GM23248 (cell line): Measurements from ENCODE around the gene KRT80. TPM values are rescaled to one million over a fixed set of nuclear protein-coding genes. Genes with fewer than 3 reads are reported as not detected.

Experiments
- DNase-seq: peaks from one replicate; pipeline ENCODE4 v3.0.0-alpha.2; 2015
- H2AFZ ChIP-seq: fragments of 200-600 bp; sonication (generic); 2 replicates; pipeline ENCODE4 v1.6.1; 2016; ENCODE audit warnings: antibody characterized with exemption
- H3F3A ChIP-seq: fragments of 200-600 bp; sonication (generic); 2 replicates; pipeline ENCODE4 v1.6.1; 2016; ENCODE audit warnings: mild to moderate bottlenecking, antibody characterized with exemption, mixed run types; ENCODE audit not compliant: insufficient read depth
- H3K27ac ChIP-seq: fragments of 200-600 bp; sonication (generic); 2 replicates; pipeline ENCODE4 v1.5.1; 2016; ENCODE audit warnings: mild to moderate bottlenecking
- H3K27me3 ChIP-seq: fragments of 200-600 bp; sonication (generic); replicated peaks from 2 replicates; pipeline ENCODE4 v1.6.1; 2016; ENCODE audit warnings: mild to moderate bottlenecking; ENCODE audit not compliant: insufficient read depth
- H3K36me3 ChIP-seq: fragments of 200-600 bp; sonication (generic); 2 replicates; pipeline ENCODE4 v1.6.1; 2016; ENCODE audit warnings: low read depth, mild to moderate bottlenecking
- H3K4me1 ChIP-seq: fragments of 200-600 bp; sonication (generic); 2 replicates; pipeline ENCODE4 v1.6.1; 2016; ENCODE audit warnings: mild to moderate bottlenecking; ENCODE audit not compliant: insufficient read depth
- H3K4me2 ChIP-seq: fragments of 200-600 bp; sonication (generic); one replicate; pipeline ENCODE4 v1.6.1; 2016; ENCODE audit warnings: mild to moderate bottlenecking; ENCODE audit not compliant: unreplicated experiment
- H3K4me3 ChIP-seq: fragments of 200-600 bp; sonication (generic); 2 replicates; pipeline ENCODE4 v1.5.1; 2016; ENCODE audit warnings: mild to moderate bottlenecking
- H3K79me2 ChIP-seq: fragments of 200-600 bp; sonication (generic); 2 replicates; pipeline ENCODE4 v1.6.1; 2016; ENCODE audit warnings: mild to moderate bottlenecking; ENCODE audit not compliant: insufficient read depth
- H3K9ac ChIP-seq: fragments of 200-600 bp; sonication (generic); 2 replicates; pipeline ENCODE4 v1.6.1; 2016; ENCODE audit warnings: mild to moderate bottlenecking
- H3K9me2 ChIP-seq: fragments of 200-600 bp; sonication (generic); 2 replicates; pipeline ENCODE4 v1.6.1; 2016; ENCODE audit warnings: mixed run types, mild to moderate bottlenecking, moderate library complexity; ENCODE audit not compliant: insufficient read depth
- H3K9me3 ChIP-seq: fragments of 200-600 bp; sonication (generic); one replicate; pipeline ENCODE4 v1.6.1; 2017; ENCODE audit warnings: low read depth
- H4K20me1 ChIP-seq: fragments of 200-600 bp; sonication (generic); 2 replicates; pipeline ENCODE4 v1.6.0; 2016; ENCODE audit not compliant: insufficient read depth
- EZH2 ChIP-seq: fragments of 200-600 bp; sonication (generic); IDR thresholded peaks from 2 replicates; pipeline ENCODE4 v1.6.1; 2018; ENCODE audit warnings: antibody characterized with exemption, mild to moderate bottlenecking; ENCODE audit not compliant: insufficient read depth, poor library complexity, severe bottlenecking
- EZH2phosphoT487 ChIP-seq: fragments of 200-600 bp; sonication (generic); IDR thresholded peaks from 2 replicates; pipeline ENCODE4 v1.6.1; 2018; ENCODE audit warnings: antibody characterized with exemption, moderate library complexity, mild to moderate bottlenecking, low read depth; ENCODE audit not compliant: insufficient read depth
- WGBS, 2 experiments: methylation state at CpG; one replicate each; pipeline ENCODE4 v1.1.6; 2015 to 2017; ENCODE audit warnings: low lambda C conversion rate in 2 of 2, low coverage in 1 of 2; ENCODE audit errors: missing lambda C conversion rate in 2 of 2; 5-methylcytosine and 5-hydroxymethylcytosine counted together
- in situ Hi-C: fragments of 300-500 bp; cut with MboI; formaldehyde crosslinking; loops from 2 replicates; pipeline ENCODE4 v1.15.0; 2020
- polyA plus RNA-seq: library from polyadenylated mRNA; unstranded; fragments of >200 nt; fragmentation: Nextera tagmentation; extraction: Ambion mirVana; gene quantifications from 2 replicates; pipeline ENCODE4 v1.2.1, GENCODE V29; 2016
- total RNA-seq: library from RNA; depleted of rRNA; stranded (reverse); fragments of >200 nt; shearing (Covaris generic); gene quantifications from 2 replicates; pipeline ENCODE4 v1.2.3, GENCODE V29; 2014

Gene KRT80
- total and polyA plus RNA-seq, 2 experiments from 2014 or later: 0.65 to 1.3 TPM

DNA sequence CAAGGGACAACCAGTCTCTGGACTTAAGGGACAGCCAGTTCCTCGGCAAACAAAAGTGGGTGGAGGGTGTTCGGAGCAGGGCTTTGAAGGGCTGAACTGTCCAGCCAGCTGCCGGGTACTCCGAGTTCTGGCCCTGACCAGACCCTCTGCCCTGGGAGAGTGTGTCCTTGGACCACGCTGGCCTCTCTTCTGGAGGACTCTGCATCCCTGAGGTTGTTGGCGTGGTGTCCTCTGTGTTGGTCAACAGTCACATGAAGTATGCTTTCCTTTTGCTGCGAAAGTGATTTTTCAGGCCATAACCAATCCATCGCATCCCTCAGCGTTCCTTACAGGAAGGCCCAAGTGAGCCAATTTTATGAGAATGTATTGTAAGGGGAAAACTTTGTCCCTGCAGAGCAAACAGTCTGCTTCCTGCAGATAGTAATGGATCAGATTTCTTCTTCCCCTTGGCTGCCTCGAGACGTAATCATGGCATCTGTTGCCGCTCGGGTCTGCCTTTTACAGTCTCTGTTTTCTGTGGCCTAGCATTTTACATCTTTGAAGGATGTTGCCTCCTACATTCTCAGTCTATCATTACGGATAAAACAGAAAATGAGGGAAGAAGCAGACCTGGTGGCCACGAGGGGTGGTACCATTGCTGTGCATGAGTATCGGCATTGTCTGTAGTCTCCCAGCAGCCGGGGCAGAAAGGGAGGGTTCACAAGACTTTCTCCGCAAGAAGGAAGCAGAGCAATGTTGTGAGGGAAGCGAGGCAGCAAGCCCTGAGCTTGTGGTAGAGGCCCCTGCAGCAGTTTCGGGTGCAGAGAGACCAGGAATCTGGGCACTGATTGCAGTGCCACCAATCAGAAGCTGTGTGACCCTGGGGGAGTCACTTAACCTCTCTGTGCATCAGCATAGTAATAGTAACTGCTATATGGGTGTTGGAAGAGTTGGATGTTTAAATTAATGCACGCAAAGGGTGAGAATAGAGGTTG is 64.9 kb downstream of the KRT80 start:
- Histone ChIP-seq H4K20me1 (no peaks in the 10 kb centered on the region), H3K27me3 (no peaks in the 10 kb centered on the region; the same call in 1 of the 2 replicates), H3K9ac (no peak overlapping the region), H3K4me1 (no peaks in the 10 kb centered on the region), H3K4me3 (no peak overlapping the region), H3F3A (no peaks in the 10 kb centered on the region), H3K36me3 (no peaks in the 10 kb centered on the region), H2AFZ (no peak overlapping the region), H3K9me3 (no peaks in the 10 kb centered on the region), H3K9me2 (no peaks in the 10 kb centered on the region), H3K4me2 (no peak overlapping the region), H3K79me2 (no peaks in the 10 kb centered on the region), H3K27ac (no peak overlapping the region)
- in situ Hi-C loops: no loop called here
- TF ChIP-seq EZH2phosphoT487 (no peak), EZH2 (no peak)
- no peak for DNase-seq
- 72 to 74% methylated on average over 21 of the region's 21 CpGs for WGBS, 2 experiments

DNA sequence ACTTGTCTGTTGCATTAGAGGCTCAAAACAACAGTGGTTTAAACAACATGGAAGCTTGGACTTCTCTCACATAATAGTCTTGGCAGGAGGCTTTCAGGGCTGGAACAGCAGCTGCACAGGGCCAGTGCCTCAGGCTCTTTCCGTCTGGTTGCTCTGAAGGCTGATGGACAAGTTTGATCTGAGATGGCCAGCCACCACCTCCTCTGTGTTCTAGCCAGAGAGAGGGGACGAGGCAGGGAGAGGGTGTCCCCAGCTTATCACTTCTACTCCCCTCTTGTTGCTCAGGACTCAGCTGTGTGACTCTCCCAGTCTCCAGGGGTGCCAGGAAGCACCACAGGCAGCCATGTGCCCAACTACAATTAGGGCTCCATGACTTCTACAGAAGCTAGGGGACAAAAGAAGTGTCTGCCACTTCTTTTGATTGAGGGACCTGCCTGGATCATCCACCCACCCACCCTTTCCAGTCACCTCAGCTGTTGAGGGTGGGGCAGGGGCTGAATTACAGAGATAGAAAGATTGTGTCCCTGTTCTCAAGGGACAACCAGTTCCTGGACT is 65.7 kb downstream of the KRT80 start:
- in situ Hi-C loops: no loop called here
- H4K20me1 ChIP-seq: no peaks in the 10 kb centered on the region
- H3K27me3 ChIP-seq: no peaks in the 10 kb centered on the region; the same call in 1 of the 2 replicates
- H3K9ac ChIP-seq: no peak overlapping the region
- H3K79me2 ChIP-seq: no peaks in the 10 kb centered on the region
- no peak overlapping the region for H3K27ac ChIP-seq
- H3K4me1 ChIP-seq: no peaks in the 10 kb centered on the region
- no peak overlapping the region for H2AFZ ChIP-seq
- no peak overlapping the region for H3K4me3 ChIP-seq
- 22 to 46% methylated on average over 2 of the region's 2 CpGs for WGBS, 2 experiments
- H3K9me2 ChIP-seq: no peaks in the 10 kb centered on the region
- H3K9me3 ChIP-seq: no peaks in the 10 kb centered on the region
- DNase-seq: no peak
- H3K36me3 ChIP-seq: no peaks in the 10 kb centered on the region
- TF ChIP-seq EZH2 (no peak), EZH2phosphoT487 (no peak)
- H3F3A ChIP-seq: no peaks in the 10 kb centered on the region
- no peak overlapping the region for H3K4me2 ChIP-seq

DNA sequence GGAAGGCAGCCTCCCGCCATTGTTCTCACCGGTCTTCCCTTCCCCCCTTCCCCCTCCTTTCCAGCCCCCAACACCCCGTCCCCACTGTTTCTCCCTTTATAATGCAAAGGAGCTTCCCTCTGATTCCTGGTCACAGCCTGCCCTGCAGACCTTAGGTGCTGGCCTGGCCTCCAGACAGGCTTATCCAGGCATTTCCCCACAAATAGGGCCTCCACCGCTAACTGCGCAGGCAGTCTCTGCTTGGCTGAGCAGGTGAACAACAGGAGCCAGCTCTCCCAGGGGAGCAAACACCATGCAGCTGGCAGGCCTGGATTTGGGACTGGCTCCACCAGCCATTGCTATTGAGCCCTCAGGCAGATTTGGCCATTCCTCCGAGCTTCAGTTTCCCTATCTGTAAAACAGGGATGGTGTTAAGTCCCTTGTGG is 66.3 kb downstream of the KRT80 start:
- TF ChIP-seq EZH2 (no peak), EZH2phosphoT487 (no peak)
- H3K27me3 ChIP-seq: no peaks in the 10 kb centered on the region; the same call in 1 of the 2 replicates
- H3K79me2 ChIP-seq: no peaks in the 10 kb centered on the region
- no peaks in the 10 kb centered on the region for H3K36me3 ChIP-seq
- no peak overlapping the region for H3K9ac ChIP-seq
- no peaks in the 10 kb centered on the region for H4K20me1 ChIP-seq
- H3K9me2 ChIP-seq: no peaks in the 10 kb centered on the region
- H3K4me1 ChIP-seq: no peaks in the 10 kb centered on the region
- H3K4me3 ChIP-seq: no peak overlapping the region
- H3K4me2 ChIP-seq: no peak overlapping the region
- in situ Hi-C loops: no loop called here
- no peak overlapping the region for H2AFZ ChIP-seq
- H3K9me3 ChIP-seq: no peaks in the 10 kb centered on the region
- no peak overlapping the region for H3K27ac ChIP-seq
- 84 to 92% methylated on average over 3 to 6 of the region's 6 CpGs for WGBS, 2 experiments
- DNase-seq: no peak
- H3F3A ChIP-seq: no peaks in the 10 kb centered on the region

DNA sequence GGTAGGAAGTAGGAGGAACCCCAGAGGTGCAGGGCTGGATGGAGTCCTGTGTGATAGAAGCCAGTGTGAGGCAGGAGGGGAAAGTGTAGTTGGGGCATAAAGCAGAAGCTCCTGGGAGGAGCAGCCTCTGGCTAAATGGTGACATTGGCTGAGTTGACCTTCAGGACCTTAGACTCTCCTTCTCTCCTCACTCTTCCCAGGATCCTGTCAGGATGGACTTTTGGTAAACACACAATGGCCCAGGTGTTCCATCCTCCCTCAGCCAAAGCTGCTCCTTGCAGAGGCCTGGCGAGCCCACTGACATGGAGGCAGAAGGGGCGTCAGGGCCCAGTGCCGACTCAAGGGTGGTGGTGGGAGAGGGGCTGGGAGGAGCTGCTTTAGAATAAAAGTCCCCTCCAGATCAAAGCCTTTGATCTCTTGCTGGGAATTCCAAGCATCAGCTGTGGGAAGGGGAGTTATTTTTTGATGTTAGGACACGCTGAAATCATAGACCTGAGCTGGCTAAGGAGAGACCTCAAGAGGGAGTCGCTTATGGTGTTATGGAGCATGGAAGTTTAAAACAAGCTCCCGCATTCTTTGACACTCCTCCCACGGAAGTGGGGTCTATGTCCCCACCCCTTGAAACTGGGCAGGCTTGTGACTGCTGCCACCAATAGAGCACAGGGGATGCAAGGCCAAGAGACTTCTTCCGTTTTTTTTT is 68.2 kb downstream of the KRT80 start:
- no peaks in the 10 kb centered on the region for H3K36me3 ChIP-seq
- no peaks in the 10 kb centered on the region for H4K20me1 ChIP-seq
- no peaks in the 10 kb centered on the region for H3K79me2 ChIP-seq
- H3K4me3 ChIP-seq: no peak overlapping the region
- H3K4me1 ChIP-seq: no peaks in the 10 kb centered on the region
- no peaks in the 10 kb centered on the region for H3K9me3 ChIP-seq
- no peak overlapping the region for H3K4me2 ChIP-seq
- H3K27ac ChIP-seq: no peak overlapping the region
- no peak overlapping the region for H3K9ac ChIP-seq
- WGBS, 2 experiments: 66 to 72% methylated on average over 8 of the region's 8 CpGs
- H2AFZ ChIP-seq: no peak overlapping the region
- H3K9me2 ChIP-seq: no peaks in the 10 kb centered on the region
- no peaks in the 10 kb centered on the region for H3F3A ChIP-seq
- H3K27me3 ChIP-seq: no peaks in the 10 kb centered on the region; the same call in 1 of the 2 replicates
- in situ Hi-C loops: no loop called here
- no peak for TF ChIP-seq EZH2phosphoT487
- TF ChIP-seq EZH2: no peak
- no peak for DNase-seq
